NCI-H1417 treated with DMSO at 0.1 percent for 48 hours (cell line): ENCODE data around the gene RGL3.
"Not testable (repeated sequence)": the region's sequence is repeated elsewhere in the genome, so short reads cannot be mapped to it uniquely, and the experiment has no call there.

Source experiments
- DNase-seq: peaks from one replicate; lab custom pipeline; 2025; lab: John Stamatoyannopoulos, UW

Gene RGL3

DNA sequence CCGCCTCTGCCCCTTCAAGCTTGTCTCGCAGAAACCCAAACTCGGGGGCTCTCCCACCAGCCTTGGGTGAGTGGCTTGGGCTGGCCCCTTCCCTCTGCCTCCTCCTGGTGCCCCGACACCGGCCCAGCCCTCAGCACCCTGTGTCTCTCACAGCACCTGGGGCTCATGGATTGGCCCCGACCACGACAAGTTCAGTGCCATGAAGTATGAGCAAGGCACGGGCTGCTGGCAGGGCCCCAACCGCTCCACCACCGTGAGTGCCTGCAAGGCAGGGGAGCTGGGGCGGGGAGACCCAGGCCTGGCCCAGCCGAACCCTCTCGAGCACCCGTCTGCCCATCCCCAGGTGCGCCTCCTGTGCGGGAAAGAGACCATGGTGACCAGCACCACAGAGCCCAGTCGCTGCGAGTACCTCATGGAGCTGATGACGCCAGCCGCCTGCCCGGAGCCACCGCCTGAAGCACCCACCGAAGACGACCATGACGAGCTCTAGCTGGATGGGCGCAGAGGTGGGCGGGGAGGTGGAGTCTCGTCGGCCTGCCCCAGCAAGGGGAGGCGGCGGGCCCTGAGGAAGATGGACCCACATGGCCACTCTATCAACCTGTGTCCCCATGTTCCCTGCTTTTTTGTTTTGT, 29.9 kb upstream of the RGL3 start:
- no peak for DNase-seq

DNA sequence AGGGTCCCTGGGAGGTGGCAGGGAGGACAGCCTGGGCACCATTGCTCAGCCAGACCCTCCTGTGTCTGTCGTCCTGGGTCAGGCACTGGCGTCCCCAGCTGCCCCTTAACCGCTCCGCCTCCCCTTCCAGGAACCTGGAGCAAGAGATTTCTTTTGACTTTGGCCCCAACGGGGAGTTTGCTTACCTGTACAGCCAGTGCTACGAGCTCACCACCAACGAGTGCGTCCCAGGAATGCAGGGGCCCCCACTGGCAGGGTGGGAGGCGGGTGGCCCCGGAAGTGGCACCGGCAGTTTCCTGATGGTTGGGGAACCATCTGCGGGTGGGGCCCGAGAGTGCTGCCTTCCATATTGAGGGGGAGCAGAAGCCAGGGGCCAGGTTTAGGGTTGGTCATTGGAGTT, 29.3 kb upstream of the RGL3 start:
- no peak for DNase-seq

DNA sequence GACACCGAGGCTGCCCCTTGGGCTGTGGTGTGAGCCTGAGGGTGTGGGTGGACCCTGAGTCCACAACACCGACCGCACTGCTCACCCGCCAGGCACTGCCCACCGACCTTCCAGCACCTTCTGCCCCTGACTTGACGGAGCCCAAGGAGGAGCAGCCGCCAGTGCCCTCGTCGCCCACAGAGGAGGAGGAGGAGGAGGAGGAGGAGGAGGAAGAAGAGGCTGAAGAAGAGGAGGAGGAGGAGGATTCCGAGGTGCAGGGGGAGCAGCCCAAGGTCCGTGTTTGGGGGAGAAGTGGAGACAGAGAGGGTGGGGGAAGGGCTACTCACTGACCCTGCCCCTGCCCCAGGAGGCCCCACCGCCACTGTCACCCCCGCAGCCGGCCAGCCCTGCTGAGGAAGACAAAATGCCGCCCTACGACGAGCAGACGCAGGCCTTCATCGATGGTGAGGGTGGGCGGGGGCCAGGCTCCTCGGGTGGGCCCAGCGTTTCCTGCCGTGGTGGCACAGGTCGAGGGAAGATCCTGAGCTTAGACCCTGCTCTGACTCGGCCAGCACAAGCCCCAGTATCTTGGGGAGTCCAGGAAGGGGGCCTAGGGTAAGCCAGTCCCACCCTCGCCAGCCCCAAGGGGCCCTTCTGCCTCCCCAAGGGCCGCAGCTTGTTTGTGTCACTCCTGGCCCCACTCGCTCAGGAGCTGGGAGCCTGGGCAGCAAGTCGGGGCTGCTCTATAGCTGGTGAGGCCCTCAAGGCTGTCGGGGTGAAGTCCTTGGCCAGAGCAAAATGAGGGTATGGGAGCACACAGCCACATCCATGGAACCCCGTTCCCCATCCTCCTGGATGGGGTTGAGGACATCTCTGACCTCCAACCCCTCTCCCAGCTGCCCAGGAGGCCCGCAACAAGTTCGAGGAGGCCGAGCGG, 28.5 kb upstream of the RGL3 start:
- no peak for DNase-seq

DNA sequence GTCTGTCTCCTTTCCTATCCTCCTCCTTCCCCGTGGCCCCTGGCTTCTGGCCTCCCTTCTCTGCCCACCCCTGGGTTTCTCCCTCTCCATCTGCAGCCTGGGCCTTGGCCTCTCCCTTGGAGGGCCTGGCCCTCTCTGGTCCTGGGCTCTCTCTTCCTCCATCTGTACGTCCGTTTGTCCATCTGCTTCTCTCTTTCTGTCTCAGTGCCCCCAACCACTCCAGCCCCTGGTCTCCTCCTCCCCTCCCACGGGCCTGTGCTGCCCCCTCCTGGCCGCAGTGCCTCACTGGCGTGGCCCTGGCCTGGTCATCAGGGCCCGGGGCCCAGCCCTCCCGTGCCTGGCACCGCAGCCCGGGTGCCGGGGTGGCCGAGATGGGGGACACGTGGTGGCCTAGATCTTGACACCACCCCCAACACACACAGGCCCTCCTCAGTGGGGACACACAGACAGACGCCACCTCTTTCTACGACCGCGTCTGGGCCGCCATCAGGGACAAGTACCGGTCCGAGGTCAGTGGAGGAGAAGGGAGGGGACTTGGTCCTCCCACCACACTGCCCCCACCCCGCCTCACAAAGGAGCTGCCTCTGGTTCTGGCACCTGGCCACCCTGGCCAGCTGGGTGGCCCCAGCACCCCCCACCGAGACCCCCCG, 27.7 kb upstream of the RGL3 start:
- no peak for DNase-seq

DNA sequence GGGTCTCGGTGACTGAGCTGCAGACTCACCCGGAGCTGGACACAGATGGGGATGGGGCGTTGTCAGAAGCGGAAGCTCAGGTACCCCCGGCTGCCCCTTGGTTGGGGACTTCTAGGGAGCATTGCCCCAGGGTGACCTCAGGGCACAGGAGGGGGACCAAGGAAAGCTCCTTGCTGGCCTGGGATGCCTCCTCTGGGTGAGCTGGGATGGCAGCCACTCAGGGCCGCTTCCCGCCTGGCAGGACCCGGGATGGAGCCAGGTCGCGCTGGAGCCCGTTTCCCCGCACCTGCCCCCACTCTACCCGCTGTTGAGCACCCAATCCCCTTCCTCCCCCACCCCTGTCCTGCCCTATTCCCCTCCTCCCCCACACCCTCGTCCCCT, 27.1 kb upstream of the RGL3 start:
- no peak for DNase-seq

DNA sequence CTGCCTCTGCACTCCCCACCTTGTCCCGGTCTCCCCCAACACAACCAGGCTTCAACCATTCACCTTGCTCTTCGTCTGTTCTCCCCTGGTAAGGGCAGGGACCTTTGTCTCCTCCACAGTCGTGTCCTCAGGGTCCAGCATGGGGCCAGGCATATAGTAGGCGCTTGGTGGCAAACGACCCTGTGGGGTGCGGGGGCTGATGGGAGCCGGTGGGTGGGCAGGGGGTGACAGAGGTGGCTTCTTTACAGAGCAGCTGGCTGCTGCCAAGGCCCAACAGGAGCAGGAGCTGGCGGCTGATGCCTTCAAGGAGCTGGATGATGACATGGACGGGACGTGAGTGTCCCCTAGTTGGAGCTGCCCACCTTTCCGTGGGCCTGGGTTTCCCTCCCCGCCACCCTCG, 26.0 kb upstream of the RGL3 start:
- no peak for DNase-seq

DNA sequence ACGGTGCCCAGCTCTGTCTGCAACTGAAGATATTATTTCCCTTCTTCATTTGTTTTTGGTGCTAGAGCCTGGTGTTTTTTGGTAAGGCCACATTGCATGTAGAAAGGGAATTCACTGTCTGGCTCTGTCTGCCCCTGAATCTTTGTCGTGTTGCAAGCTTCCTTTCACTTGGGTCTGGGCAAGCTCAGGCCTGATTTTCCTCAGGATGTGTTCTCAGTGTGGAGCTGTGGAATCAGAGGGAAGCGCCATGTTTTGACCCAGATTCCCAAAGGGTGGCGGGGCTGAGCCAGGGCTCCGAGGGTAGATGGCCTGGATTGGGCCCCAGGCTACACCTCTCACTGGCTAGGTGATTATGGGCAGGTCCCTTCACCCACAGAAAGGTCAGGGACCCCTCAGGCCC, 24.9 kb upstream of the RGL3 start:
- DNase-seq, result no peak

DNA sequence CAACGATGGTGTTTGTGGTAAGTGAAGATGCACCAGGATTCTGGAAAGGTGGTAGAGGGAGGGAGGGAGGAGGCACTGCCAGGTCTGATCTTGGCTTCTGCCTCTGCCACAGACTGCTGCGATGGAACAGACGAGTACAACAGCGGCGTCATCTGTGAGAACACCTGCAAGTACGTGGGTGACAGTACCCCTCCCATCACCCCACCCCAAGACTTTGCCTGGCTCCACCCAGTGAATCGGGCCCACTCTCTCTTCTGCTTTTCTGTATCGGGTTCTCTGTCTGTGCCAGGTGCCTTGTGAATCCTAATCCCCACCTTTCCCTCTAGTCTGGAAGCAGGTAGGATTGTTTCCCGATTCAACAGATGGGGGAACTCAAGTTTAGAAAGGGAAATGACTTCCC, 18.8 kb upstream of the RGL3 start:
- DNase-seq, result no peak

DNA sequence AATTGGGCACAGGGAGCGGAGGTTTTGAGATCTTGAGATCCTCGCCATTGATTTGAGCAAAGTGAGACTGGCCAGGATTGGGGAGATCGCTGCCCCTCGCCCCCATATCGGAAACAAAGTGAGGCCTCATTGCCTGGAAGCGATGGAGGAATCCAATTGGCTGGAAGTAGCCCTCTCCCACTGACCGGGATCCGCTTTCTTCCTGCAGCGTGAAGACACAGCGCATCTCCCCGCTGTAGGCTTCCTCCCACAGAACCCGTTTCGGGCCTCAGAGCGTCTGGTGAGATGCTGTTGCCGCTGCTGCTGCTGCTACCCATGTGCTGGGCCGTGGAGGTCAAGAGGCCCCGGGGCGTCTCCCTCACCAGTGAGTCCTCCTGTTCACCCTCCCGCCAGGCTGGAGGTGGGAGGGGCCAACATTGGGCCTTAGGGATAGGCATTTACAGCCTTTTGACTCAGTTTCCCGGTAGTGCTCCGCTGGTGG, 16.8 kb upstream of the RGL3 start:
- no peak for DNase-seq

DNA sequence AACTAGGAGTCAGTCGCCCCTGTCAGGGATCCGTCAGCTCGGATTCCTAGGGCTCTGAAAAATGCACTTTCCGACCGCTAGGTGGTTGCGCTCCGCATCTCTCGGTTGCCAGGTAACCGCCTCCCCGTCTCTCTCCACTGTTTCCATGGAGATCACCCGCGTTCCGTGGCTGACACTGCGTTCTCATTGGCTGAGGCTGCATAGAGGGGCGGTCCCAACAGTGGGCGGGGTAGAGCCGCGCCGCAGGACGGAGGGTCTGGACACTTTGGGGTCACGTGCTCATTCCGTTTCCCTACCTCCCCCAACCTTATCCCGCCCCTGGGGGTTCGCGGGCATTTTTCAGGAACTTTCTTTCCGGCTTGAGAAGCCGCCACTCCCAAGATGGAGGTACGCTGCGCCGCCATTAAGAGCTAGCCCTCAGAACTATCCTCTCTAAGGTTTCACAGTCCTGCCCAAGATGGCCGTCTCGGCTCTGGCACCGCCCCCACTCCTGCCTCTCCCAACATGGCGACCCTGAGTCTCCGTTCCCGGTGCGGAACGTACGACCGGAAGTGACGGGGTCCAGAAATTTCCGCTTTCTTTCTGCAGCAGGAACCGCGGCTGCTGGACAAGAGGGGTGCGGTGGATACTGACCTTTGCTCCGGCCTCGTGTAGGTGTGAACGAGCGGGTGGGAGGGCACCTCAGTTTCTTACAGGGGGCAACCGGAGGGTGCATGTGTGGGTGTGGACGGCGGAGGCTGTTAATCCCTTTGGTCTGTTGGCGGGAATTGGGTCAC, 16.1 kb upstream of the RGL3 start, which contains the start of the genes ODAD3 and PRKCSH:
Gene ODAD3, minus strand, starts transcription at position 65 of the 776 bp plus-strand sequence. CDS start 105 bp downstream, outside the sequence.
Gene PRKCSH, plus strand, starts transcription at position 579 of the 776 bp plus-strand sequence. CDS start 483 bp downstream, outside the sequence.
- DNase-seq, result peak; percentile 99

DNA sequence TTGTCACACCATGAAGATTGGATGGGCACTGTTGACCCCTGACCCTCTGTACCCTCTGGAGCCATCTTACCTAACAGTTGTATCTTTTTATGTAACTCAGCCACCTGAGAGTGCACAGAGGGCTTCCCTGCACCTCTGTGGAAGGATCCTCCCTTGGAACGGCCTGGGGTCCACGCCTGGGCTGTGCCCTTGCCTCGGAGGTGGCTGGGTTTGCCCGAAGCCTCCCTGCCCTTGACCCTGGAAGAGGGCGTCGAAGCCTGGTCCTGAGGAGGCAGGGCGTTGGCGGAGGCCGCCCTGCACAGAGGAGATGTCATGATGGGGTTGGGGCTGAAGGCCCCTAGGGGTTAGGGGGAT, 15.6 kb upstream of the RGL3 start:
- no peak for DNase-seq

DNA sequence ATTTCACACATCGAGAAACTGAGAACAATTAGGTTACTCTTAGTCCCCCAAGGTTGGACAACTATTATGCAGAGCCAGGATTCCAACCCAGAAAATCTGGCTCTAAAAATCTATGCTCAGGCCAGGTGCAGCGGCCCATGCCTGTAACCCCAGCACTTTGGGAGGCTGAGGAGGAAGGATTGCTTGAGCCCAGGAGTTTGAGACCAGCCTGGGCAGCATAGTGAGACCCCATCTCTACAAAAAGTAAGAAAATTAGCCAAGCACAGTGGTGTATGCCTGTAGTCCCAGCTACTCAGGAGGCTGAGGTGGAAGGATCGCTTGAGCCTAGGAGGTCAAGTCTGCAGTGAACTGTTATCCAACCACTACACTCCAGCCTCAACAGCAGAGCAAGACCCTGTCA, 14.4 kb upstream of the RGL3 start:
- not testable (repeated sequence) for DNase-seq

DNA sequence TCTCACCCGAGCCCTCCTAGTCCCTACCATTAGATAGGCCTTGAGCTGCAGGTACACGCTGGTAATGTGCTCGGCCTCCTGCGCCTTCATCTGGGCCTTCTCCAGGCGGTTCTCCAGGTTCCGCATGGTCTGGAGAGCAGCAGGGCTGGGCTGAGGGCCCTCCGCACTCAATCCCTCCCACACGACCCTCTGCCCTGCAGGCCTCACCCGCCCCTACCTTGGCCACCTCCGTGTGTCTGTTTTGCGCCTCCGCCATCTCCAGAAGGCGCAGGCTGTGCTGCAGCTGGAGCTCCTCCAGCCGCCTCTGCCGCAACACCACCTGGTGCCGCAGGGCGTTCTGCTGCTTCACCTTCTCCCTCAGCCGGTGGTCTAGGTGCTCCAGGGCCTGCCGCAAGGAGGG, 7.5 kb upstream of the RGL3 start:
- DNase-seq, result no peak

DNA sequence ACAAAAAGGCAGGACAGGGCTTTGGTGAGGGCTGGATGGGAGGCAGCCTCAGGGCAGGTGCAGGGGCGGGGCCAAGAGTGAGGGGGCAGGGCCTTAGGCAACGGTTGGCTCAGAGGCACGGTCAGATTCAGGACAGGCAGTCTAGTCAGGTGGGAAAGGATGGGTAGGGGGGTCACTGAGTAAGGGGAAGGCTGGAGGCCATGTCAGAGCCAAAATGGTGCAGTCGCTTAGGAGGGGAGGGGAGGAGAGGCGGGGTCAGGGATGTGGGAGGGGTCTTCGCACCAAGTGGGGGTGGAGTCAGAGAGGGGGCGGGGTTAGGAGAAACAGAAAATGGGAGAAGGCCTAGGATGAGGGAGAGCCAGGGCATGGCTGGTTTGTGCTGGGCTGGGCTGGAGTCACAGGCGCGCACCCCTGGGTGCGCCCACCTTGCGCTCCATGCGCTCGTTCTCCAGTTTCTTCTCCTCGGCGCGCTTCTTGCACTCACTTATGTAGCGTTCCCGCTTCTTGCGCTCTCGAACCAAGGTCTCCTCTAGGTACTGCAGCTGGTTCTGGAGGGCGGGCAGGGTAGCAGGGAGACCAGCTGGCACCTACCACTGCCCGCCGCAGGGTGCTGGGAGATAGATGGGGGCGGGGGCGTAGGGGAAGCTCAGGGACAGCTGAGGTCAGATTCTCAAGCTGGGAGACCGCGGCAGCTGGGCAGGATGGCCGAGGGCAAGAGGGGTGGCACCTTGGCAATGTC, 6.8 kb upstream of the RGL3 start:
- DNase-seq, result no peak

DNA sequence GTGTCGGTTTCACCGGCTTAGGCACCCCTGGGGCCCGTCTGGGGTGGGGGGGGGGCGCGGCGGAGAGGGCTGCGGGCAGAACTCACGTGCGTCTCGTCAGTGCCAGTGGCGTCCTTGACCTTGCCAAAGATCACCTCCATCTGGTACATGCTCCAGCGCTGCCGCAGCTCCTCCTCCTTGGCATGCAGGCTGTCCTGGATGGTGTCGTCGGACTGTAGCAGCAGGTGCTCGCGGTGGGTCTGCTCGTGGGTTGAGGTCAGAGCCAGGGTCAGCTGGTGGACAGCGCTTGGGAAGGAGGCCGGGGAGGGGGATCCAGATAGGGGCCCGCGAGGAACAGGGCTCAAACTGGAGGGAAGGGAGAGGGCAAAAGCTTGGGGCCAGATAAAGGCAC, 4.7 kb upstream of the RGL3 start:
- DNase-seq, result no peak

DNA sequence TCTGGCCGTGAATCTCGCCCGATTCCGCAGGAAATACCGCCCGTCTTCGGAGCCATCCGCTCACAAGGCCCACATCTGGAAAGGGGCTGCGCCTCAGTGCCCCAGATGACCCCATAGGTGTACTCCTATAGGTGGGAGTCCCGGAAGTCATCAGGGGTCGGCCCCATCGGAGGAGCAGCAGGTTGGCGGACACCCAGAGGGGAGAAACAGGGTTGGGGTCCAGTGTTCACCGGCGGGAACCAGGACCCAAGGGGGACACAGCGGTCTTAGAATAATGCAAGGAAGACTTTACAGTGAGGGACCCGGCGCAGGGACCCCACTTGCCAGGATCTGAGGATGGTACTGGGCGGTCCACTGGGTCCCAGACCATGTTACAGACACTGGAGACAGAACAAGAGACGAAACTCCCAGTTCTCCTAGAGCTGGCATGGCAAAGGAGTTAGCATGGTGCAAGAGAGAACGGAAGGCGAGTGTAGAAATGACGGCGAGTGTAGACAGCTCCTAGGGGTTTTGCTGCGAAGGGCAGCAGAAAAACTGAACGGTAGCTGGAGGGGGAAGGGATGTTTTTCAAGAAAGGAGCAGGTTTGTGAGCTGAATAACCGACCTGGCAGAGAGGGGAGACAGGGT, 4.2 kb upstream of the RGL3 start:
- DNase-seq, result no peak

DNA sequence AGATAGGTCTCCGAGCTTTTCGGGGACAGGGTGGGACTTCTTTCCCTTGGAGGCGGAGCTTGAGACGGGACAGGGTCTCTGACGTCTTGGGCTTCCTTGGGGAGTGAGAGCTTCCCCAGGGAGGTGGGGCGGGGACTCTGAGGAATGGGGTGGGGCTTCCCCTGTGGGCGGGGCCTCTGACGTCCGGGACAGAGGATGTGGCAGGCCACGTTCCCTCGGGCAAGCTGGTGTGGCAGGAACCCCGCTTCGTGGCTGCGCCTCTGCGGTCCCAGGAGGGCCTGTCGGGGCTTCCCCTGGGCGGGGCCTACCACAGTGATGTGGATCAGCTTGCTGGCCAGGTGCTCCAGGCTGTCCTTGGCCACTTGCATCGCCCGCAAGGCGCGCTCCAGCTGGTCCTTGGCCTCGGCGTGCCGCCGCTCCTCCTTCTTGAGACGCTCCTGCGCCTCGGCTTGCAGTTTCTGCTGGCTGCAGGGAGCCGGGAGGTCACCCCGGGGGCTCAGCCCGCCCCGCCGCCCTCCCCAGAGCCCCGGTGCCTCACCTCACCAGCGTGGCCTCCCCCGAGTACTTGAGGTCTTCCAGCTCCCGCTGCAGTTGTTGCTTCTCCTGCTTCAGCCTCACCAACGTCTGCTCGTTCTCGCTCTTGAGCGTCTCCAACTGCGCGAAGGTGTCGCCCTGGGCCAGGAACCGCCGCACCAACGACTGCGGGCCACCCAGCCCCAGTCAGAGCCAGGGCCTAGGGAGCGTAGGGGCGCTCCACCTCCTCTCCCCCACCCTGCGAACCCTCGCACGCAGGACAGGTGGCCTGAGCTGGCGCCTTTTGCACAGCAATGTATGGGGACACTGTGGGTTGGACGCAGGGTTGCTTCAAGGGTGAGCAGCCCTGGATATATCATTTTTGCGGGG, 3.3 kb upstream of the RGL3 start:
- no peak for DNase-seq

DNA sequence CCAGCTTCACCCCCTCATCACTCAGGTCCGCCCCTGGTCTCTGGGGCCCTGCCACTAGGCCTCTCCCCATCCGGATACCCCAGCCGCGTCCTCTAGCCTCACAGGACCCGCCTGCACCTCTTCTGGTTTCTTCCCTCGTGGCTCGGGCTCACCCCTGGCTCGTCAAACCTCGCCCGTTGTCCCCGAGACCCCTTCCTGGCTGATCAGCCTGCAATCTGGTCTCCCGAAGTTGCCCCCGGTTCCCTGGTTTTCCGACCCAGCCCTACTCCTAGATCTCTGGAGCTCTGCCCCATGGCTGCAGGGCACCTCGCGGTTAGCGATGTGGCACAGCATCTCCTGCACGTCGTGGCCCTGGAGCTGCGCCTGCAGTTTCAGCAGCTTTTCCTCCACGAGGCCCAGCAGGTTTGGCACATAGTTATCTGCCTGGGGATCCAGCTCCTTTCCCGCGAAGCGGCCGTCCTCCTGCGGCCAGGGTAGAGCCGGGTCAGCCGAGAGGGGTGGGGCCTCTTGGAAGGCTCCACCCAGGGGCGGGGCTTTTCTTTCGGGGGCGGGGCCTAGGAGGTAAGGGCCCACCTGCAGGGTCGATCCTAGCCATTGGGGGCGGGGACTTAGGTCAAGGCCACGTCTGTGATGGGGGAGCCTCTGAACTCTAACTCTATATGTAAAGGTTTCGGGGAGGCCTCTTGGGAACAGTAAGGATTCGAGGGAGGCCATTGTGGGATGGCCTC, 2.4 kb upstream of the RGL3 start:
- no peak for DNase-seq
